Right atrium auricular region (tissue), 2 donors: ENCODE results near the gene ACTL8. TPM values are rescaled to one million over a fixed set of nuclear protein-coding genes. Genes with fewer than 3 reads are reported as not detected.
A peak's percentile ranks its signal among the peaks of the same experiment; 100 is the strongest.

ENCODE experiments used
- DNase-seq: peaks from one replicate; pipeline ENCODE4 v3.0.0-alpha.2; 2019; ENCODE audit warnings: low spot score
- H3K27ac ChIP-seq, 2 donors: fragments of 200-600 bp; sonication (generic); 1 replicate in 1 of 2; 2 replicates in 1 of 2; pipeline ENCODE4 v1.5.1; 2016 to 2019
- H3K27me3 ChIP-seq, 2 donors: fragments of 200-600 bp; sonication (generic); one replicate each; pipeline versions ENCODE4 v1.5.1 to v1.6.0; 2017 to 2019
- H3K36me3 ChIP-seq: fragments of 200-600 bp; sonication (generic); one replicate; pipeline ENCODE4 v1.5.1; 2016
- H3K4me1 ChIP-seq, 2 donors: fragments of 200-600 bp; sonication (generic); one replicate each; pipeline versions ENCODE4 v1.5.1 to v1.6.0; 2017 to 2019
- H3K4me3 ChIP-seq, 2 donors: fragments of 200-600 bp; sonication (generic); 1 replicate in 1 of 2; 2 replicates in 1 of 2; pipeline ENCODE4 v1.5.1; 2017 to 2019; ENCODE audit warnings: mild to moderate bottlenecking in 1 of 2, moderate library complexity in 1 of 2
- H3K9me3 ChIP-seq, 2 donors: fragments of 200-600 bp; sonication (generic); one replicate each; pipeline ENCODE4 v1.5.1; 2019
- CTCF ChIP-seq, 2 donors: fragments of 200-600 bp; sonication (generic); IDR thresholded peaks; one replicate each; pipeline ENCODE4 v1.5.1; 2019; ENCODE audit warnings: antibody characterized with exemption in 2 of 2
- total RNA-seq, 2 donors: library from RNA; depleted of rRNA; stranded (reverse); fragments of >200 nt; gene quantifications; one replicate each; pipeline ENCODE4 v1.1.0, GENCODE V29; 2016

ACTL8 gene
- total RNA-seq, 2 donors from 2014 or later, result not detected

GRCh38 chr1:17763995-17764394 lies 8.9 kb downstream of the ACTL8 start:
- Histone ChIP-seq H3K36me3 (no peaks in the 10 kb centered on the region), H3K9me3 (peaks cover 7 to 16% of the 10 kb centered on the region in 2 donors), H3K27me3 (no peaks in the 10 kb centered on the region), H3K4me3 (no peak overlapping the region), H3K4me1 (no peaks in the 10 kb centered on the region), H3K27ac (no peak overlapping the region)
- no peak for DNase-seq
- no peak for TF ChIP-seq CTCF (IDR thresholded peaks at IDR 0.05)

GRCh38 chr1:17764591-17764990 lies 9.5 kb downstream of the ACTL8 start:
- no peak for TF ChIP-seq CTCF (IDR thresholded peaks at IDR 0.05)
- no peaks in the 10 kb centered on the region for H3K36me3 ChIP-seq

GRCh38 chr1:17765444-17766411 lies 10.6 kb downstream of the ACTL8 start:
- no peaks in the 10 kb centered on the region for H3K27me3 ChIP-seq
- TF ChIP-seq CTCF (IDR thresholded peaks at IDR 0.05), result no peak
- H3K4me1 ChIP-seq, result no peaks in the 10 kb centered on the region
- H3K9me3 ChIP-seq, result no peaks in the 10 kb centered on the region
- no peak overlapping the region for H3K27ac ChIP-seq
- no peak overlapping the region for H3K4me3 ChIP-seq
- DNase-seq, result no peak
- H3K36me3 ChIP-seq, result no peaks in the 10 kb centered on the region

More at GRCh38 chr1:17764591-17764990, 9.5 kb downstream of the ACTL8 start:
- H3K27ac ChIP-seq, result no peak overlapping the region
- H3K4me3 ChIP-seq, result no peak overlapping the region
- DNase-seq, result no peak
- H3K27me3 ChIP-seq, result no peaks in the 10 kb centered on the region
- no peaks in the 10 kb centered on the region for H3K4me1 ChIP-seq
- peaks cover 6 to 10% of the 10 kb centered on the region in 2 donors for H3K9me3 ChIP-seq

GRCh38 chr1:17768651-17769241 lies 13.6 kb downstream of the ACTL8 start:
- peak; percentile 60 for DNase-seq
- no peaks in the 10 kb centered on the region for H3K27me3 ChIP-seq

GRCh38 chr1:17770983-17771382 lies 15.8 kb downstream of the ACTL8 start:
- H3K27me3 ChIP-seq, result no peaks in the 10 kb centered on the region
- H3K9me3 ChIP-seq, result no peaks in the 10 kb centered on the region
- H3K27ac ChIP-seq, result no peak overlapping the region
- DNase-seq, result no peak
- H3K36me3 ChIP-seq, result no peaks in the 10 kb centered on the region
- TF ChIP-seq CTCF (IDR thresholded peaks at IDR 0.05), result no peak
- H3K4me1 ChIP-seq, result no peaks in the 10 kb centered on the region
- H3K4me3 ChIP-seq, result no peak overlapping the region

More at GRCh38 chr1:17768651-17769241, 13.6 kb downstream of the ACTL8 start:
- no peak overlapping the region for H3K27ac ChIP-seq
- no peaks in the 10 kb centered on the region for H3K36me3 ChIP-seq
- H3K4me3 ChIP-seq, result no peak overlapping the region
- H3K9me3 ChIP-seq, result no peaks in the 10 kb centered on the region
- TF ChIP-seq CTCF (IDR thresholded peaks at IDR 0.05), result no peak
- H3K4me1 ChIP-seq, result no peaks in the 10 kb centered on the region
